Naive thymus-derived CD4-positive, alpha-beta T cell (primary cell): ENCODE data around the gene LYST. TPM values are rescaled to one million over a fixed set of nuclear protein-coding genes. Genes with fewer than 3 reads are reported as not detected.
A peak's percentile ranks its signal among the peaks of the same experiment; 100 is the strongest.

ENCODE experiments used
- ATAC-seq: fragments of 150-1000 bp; cut with Tn5 transposase; 2 replicates; pipeline ENCODE4 v1.10.0; 2021; ENCODE audit warnings: mild to moderate bottlenecking, moderate library complexity
- CTCF ChIA-PET: fragments of 350-600 bp; sonication (Branson Sonifier 250); formaldehyde crosslinking; loops from one replicate; lab custom pipeline; 2021; ENCODE audit warnings: antibody characterized with exemption; lab: Charles Lee
- POLR2A ChIA-PET: fragments of 350-600 bp; sonication (Branson Sonifier 250); formaldehyde crosslinking; loops from one replicate; lab custom pipeline; 2021; ENCODE audit warnings: antibody characterized with exemption, inconsistent platforms; lab: Charles Lee
- DNase-seq, 9 donors: peaks; one replicate each; pipeline versions ENCODE4 v3.0.0 to v3.0.0-alpha.2; 2020 to 2022; ENCODE audit warnings: mixed read lengths in 1 of 9
- H3K27ac ChIP-seq: one replicate; pipeline ENCODE4 v1.7.0; 2013; ENCODE audit warnings: mild to moderate bottlenecking, low read depth, low read length, moderate library complexity
- H3K27me3 ChIP-seq, 2 donors: one replicate each; pipeline ENCODE4 v1.7.0; 2013; ENCODE audit warnings: low read length in 2 of 2, mild to moderate bottlenecking in 2 of 2, moderate library complexity in 2 of 2; ENCODE audit not compliant: control insufficient read depth in 2 of 2, insufficient read depth in 2 of 2
- H3K36me3 ChIP-seq, 3 experiments: 1 replicate in 2 of 3; 2 replicates in 1 of 3; pipeline ENCODE4 v1.7.0; 2013; ENCODE audit warnings: low read length in 3 of 3, mild to moderate bottlenecking in 3 of 3, moderate library complexity in 1 of 3; ENCODE audit not compliant: insufficient read depth in 3 of 3, control insufficient read depth in 2 of 3
- H3K4me1 ChIP-seq, 2 donors: one replicate each; pipeline ENCODE4 v1.7.0; 2013; ENCODE audit warnings: low read length in 2 of 2, mild to moderate bottlenecking in 2 of 2, moderate library complexity in 1 of 2; ENCODE audit not compliant: control insufficient read depth in 2 of 2, insufficient read depth in 2 of 2
- H3K4me3 ChIP-seq: 2 replicates; pipeline ENCODE4 v1.7.0; 2013; ENCODE audit warnings: mild to moderate bottlenecking, low read length
- H3K9me3 ChIP-seq, 3 experiments: 1 replicate in 2 of 3; 2 replicates in 1 of 3; pipeline ENCODE4 v1.7.0; 2013; ENCODE audit warnings: low read length in 3 of 3; ENCODE audit not compliant: control insufficient read depth in 2 of 3
- H3K27ac Mint-ChIP-seq, 9 donors: one replicate each; pipeline ENCODE4 v1.8.0; 2020 to 2022; ENCODE audit warnings: mixed read lengths in 9 of 9, mild to moderate bottlenecking in 8 of 9, moderate library complexity in 5 of 9, inconsistent platforms in 2 of 9
- H3K27me3 Mint-ChIP-seq, 5 donors: one replicate each; pipeline ENCODE4 v1.8.0; 2021 to 2022; ENCODE audit warnings: mixed read lengths in 5 of 5, mild to moderate bottlenecking in 1 of 5
- H3K36me3 Mint-ChIP-seq, 5 donors: one replicate each; pipeline ENCODE4 v1.8.0; 2020 to 2022; ENCODE audit warnings: mixed read lengths in 5 of 5, mild to moderate bottlenecking in 3 of 5, inconsistent platforms in 1 of 5
- H3K4me1 Mint-ChIP-seq, 7 donors: one replicate each; pipeline ENCODE4 v1.8.0; 2020 to 2022; ENCODE audit warnings: mixed read lengths in 7 of 7, mild to moderate bottlenecking in 3 of 7, inconsistent platforms in 1 of 7
- H3K4me3 Mint-ChIP-seq, 10 donors: one replicate each; pipeline ENCODE4 v1.8.0; 2020 to 2022; ENCODE audit warnings: mild to moderate bottlenecking in 10 of 10, mixed read lengths in 10 of 10, moderate library complexity in 6 of 10, inconsistent platforms in 2 of 10
- H3K9me3 Mint-ChIP-seq, 11 donors: one replicate each; pipeline ENCODE4 v1.8.0; 2020 to 2022; ENCODE audit warnings: mixed read lengths in 11 of 11, mild to moderate bottlenecking in 4 of 11, inconsistent platforms in 1 of 11, moderate library complexity in 1 of 11
- intact Hi-C, 2 donors: fragments of 100-400 bp; cut with micrococcal nuclease; formaldehyde crosslinking; loops; one replicate each; pipeline ENCODE4 v1.15.1; 2023
- polyA plus RNA-seq, 2 donors: library from polyadenylated mRNA; unstranded; fragments of 300-500 nt; fragmentation: Illumina TruSeq; gene quantifications; one replicate each; pipeline ENCODE4 v1.2.3, GENCODE V29; 2021
- total RNA-seq, 6 experiments: library from RNA in 5 of 6; stranded (reverse) in 5 of 6; gene quantifications; 1 replicate in 5 of 6; 2 replicates in 1 of 6; pipeline ENCODE4 v1.2.3 and lab custom pipeline; 2021 to 2026

The LYST gene
- total and polyA plus RNA-seq, 7 experiments from 2014 or later, result 5.7 to 98.1 (median 27.8) TPM

- Mint-ChIP-seq H3K27me3 (no peaks in the 10 kb centered on the region), H3K4me1 (peaks cover 0 to 5% (median 0%) of the 10 kb centered on the region in 7 donors), H3K36me3 (peaks cover 0 to 11% (median 7%) of the 10 kb centered on the region in 5 donors), H3K27ac (peak overlapping the region in 1 of 9 donors; percentile 54), H3K4me3 (no peak overlapping the region), H3K9me3 (no peaks in the 10 kb centered on the region)
- no peak overlapping the region for H3K4me3 ChIP-seq
- CTCF ChIA-PET, result interaction anchor here (0.8 kb wide), 1 partner anchor 151 kb away, joined by 4 read pairs; no protein-coding TSS in a partner anchor
- POLR2A ChIA-PET, result no interaction called here
- H3K27ac ChIP-seq, result no peak overlapping the region
- no peak for ATAC-seq
- H3K36me3 ChIP-seq, result no peaks in the 10 kb centered on the region
- H3K27me3 ChIP-seq, result no peaks in the 10 kb centered on the region
- H3K9me3 ChIP-seq, result no peaks in the 10 kb centered on the region
- intact Hi-C loops, result no loop called here
- H3K4me1 ChIP-seq, result no peaks in the 10 kb centered on the region
- no peak for DNase-seq
Observed at GRCh38 chr1:235820061-235820460, 46.6 kb downstream of the LYST start.

GRCh38 chr1:235818632-235819136 lies 48.0 kb downstream of the LYST start:
- Mint-ChIP-seq H3K36me3 (peaks cover 0 to 8% (median 4%) of the 10 kb centered on the region in 5 donors), H3K4me1 (peaks cover 0 to 4% (median 0%) of the 10 kb centered on the region in 7 donors), H3K27me3 (no peaks in the 10 kb centered on the region), H3K27ac (no peak overlapping the region), H3K9me3 (no peaks in the 10 kb centered on the region), H3K4me3 (no peak overlapping the region)
- ChIA-PET CTCF (interaction anchor here (0.6 kb wide), 1 partner anchor 46 kb away, joined by 4 read pairs; no protein-coding TSS in a partner anchor), POLR2A (no interaction called here)
- DNase-seq, result no peak
- no peaks in the 10 kb centered on the region for H3K27me3 ChIP-seq
- H3K4me1 ChIP-seq, result no peaks in the 10 kb centered on the region
- no peaks in the 10 kb centered on the region for H3K36me3 ChIP-seq
- intact Hi-C loops, result loop anchor here in 1 of 2 donors (5.0 kb wide), 1 partner anchor 154 kb away; no protein-coding TSS in a partner anchor
- no peak overlapping the region for H3K27ac ChIP-seq
- no peak overlapping the region for H3K4me3 ChIP-seq
- H3K9me3 ChIP-seq, result no peaks in the 10 kb centered on the region
- ATAC-seq, result no peak

- Histone ChIP-seq H3K27ac (no peak overlapping the region), H3K9me3 (no peaks in the 10 kb centered on the region), H3K4me1 (no peaks in the 10 kb centered on the region), H3K27me3 (no peaks in the 10 kb centered on the region), H3K4me3 (no peak overlapping the region), H3K36me3 (no peaks in the 10 kb centered on the region)
- Mint-ChIP-seq H3K4me3 (no peak overlapping the region), H3K9me3 (no peaks in the 10 kb centered on the region), H3K36me3 (peaks cover 0 to 6% (median 0%) of the 10 kb centered on the region in 5 donors), H3K4me1 (no peaks in the 10 kb centered on the region), H3K27me3 (no peaks in the 10 kb centered on the region), H3K27ac (no peak overlapping the region)
- ChIA-PET POLR2A (no interaction called here), CTCF (interaction anchor here (0.6 kb wide), 1 partner anchor 34 kb away, joined by 3 read pairs; no protein-coding TSS in a partner anchor)
- intact Hi-C loops, result loop anchor here in 1 of 2 donors (5.0 kb wide), 1 partner anchor 155 kb away; no protein-coding TSS in a partner anchor
- DNase-seq (no peak), ATAC-seq (no peak)
Observed at GRCh38 chr1:235817101-235817728, 49.5 kb downstream of the LYST start.

GRCh38 chr1:235809688-235810397 lies 56.9 kb downstream of the LYST start:
- POLR2A ChIA-PET, result no interaction called here
- Histone ChIP-seq H3K4me1 (no peaks in the 10 kb centered on the region), H3K36me3 (peaks cover 0 to 11% (median 3%) of the 10 kb centered on the region in 3 experiments), H3K9me3 (no peaks in the 10 kb centered on the region), H3K4me3 (no peak overlapping the region), H3K27ac (no peak overlapping the region), H3K27me3 (no peaks in the 10 kb centered on the region)
- H3K27ac Mint-ChIP-seq, result no peak overlapping the region
- ATAC-seq (no peak), DNase-seq (no peak)
- peaks cover 0 to 1% (median 0%) of the 10 kb centered on the region in 7 donors for H3K4me1 Mint-ChIP-seq
- H3K27me3 Mint-ChIP-seq, result no peaks in the 10 kb centered on the region
- intact Hi-C loops, result no loop called here
- no peak overlapping the region for H3K4me3 Mint-ChIP-seq
- H3K36me3 Mint-ChIP-seq, result peaks cover 4 to 34% (median 13%) of the 10 kb centered on the region in 5 donors
- CTCF ChIA-PET, result no interaction called here
- no peaks in the 10 kb centered on the region for H3K9me3 Mint-ChIP-seq

GRCh38 chr1:235808223-235808622 lies 58.5 kb downstream of the LYST start:
- ChIA-PET POLR2A (no interaction called here), CTCF (interaction anchor here (0.7 kb wide), 1 partner anchor 727 kb away, joined by 3 read pairs; no protein-coding TSS in a partner anchor)
- no peak overlapping the region for H3K4me3 ChIP-seq
- ATAC-seq, result no peak
- H3K27ac Mint-ChIP-seq, result no peak overlapping the region
- H3K27me3 Mint-ChIP-seq, result no peaks in the 10 kb centered on the region
- peaks cover 0 to 1% (median 0%) of the 10 kb centered on the region in 7 donors for H3K4me1 Mint-ChIP-seq
- H3K9me3 ChIP-seq, result no peaks in the 10 kb centered on the region
- DNase-seq, result no peak
- no peaks in the 10 kb centered on the region for H3K27me3 ChIP-seq
- no peaks in the 10 kb centered on the region for H3K9me3 Mint-ChIP-seq
- intact Hi-C loops, result no loop called here
- H3K27ac ChIP-seq, result no peak overlapping the region
- no peak overlapping the region for H3K4me3 Mint-ChIP-seq
- no peaks in the 10 kb centered on the region for H3K4me1 ChIP-seq
- peaks cover 0 to 11% (median 3%) of the 10 kb centered on the region in 3 experiments for H3K36me3 ChIP-seq
- H3K36me3 Mint-ChIP-seq, result peaks cover 5 to 35% (median 15%) of the 10 kb centered on the region in 5 donors

GRCh38 chr1:235806123-235806522 lies 60.6 kb downstream of the LYST start:
- peaks cover 5 to 34% (median 15%) of the 10 kb centered on the region in 5 donors for H3K36me3 Mint-ChIP-seq
- no peak overlapping the region for H3K4me3 Mint-ChIP-seq
- H3K27me3 Mint-ChIP-seq, result no peaks in the 10 kb centered on the region
- no peak overlapping the region for H3K27ac ChIP-seq
- POLR2A ChIA-PET, result no interaction called here
- intact Hi-C loops, result no loop called here
- H3K27ac Mint-ChIP-seq, result no peak overlapping the region
- ATAC-seq (no peak), DNase-seq (no peak)
- H3K4me1 ChIP-seq, result no peaks in the 10 kb centered on the region
- H3K36me3 ChIP-seq, result peaks cover under 1 to 11% (median 9%) of the 10 kb centered on the region in 3 experiments
- H3K4me3 ChIP-seq, result no peak overlapping the region
- CTCF ChIA-PET, result no interaction called here
- H3K4me1 Mint-ChIP-seq, result peaks cover 0 to 3% (median 0%) of the 10 kb centered on the region in 7 donors
- no peaks in the 10 kb centered on the region for H3K9me3 Mint-ChIP-seq
- H3K9me3 ChIP-seq, result no peaks in the 10 kb centered on the region
- H3K27me3 ChIP-seq, result no peaks in the 10 kb centered on the region
